ENCODE measurements around the gene TSPYL1. TPM values are rescaled to one million over a fixed set of nuclear protein-coding genes. Genes with fewer than 3 reads are reported as not detected.
"Not testable (repeated sequence)": the region's sequence is repeated elsewhere in the genome, so short reads cannot be mapped to it uniquely, and the experiment has no call there.

The TSPYL1 gene
- 205 TPM for total RNA-seq

GRCh38 chr6:116279232-116280160 lies at the start of gene TSPYL1:
Gene TSPYL1, minus strand, starts transcription at chr6:116279930. Its CDS starts 100 bp downstream, at chr6:116279830.
- DNase-seq, result peak; percentile 89

- no peak for DNase-seq
These were observed 49.4 kb upstream of the TSPYL1 start for GRCh38 chr6:116329156-116329555.

GRCh38 chr6:116328528-116328903 lies 48.8 kb upstream of the TSPYL1 start:
- no peak for DNase-seq

DNA sequence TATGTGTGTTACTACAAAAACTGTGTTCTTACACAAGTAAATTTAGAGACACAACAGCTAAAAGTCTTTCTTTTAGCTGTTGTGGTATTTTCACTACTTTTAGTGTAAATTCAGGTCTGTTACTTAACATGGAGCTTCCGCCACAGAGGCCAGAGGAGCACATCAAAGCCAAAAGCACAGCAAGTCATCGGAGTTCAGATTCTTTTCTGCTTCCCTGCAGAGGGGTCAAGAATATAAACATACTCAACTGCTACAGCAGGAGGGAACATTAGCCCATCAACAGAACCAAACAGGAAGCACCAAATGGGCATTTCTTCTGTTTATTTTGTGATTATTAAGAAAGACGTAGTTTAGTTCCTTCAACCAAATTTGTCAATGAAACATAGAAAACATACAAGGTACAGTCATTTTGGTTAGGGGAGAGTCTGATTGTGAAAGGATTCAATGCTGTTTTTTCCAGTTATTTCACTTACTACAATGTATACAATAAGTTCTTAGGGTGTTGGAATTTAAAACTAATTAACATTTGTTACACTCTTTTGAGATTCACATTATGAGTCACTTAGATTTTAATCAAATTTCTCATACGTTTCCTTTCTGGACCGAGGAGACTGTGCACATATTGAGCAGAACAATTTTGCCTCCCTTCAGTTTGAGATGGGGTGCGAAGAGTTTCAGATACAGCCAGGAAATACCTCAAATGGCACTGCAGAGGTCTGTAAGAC lies 48.2 kb upstream of the TSPYL1 start:
- DNase-seq, result no peak

GRCh38 chr6:116326996-116327395 lies 47.3 kb upstream of the TSPYL1 start:
- no peak for DNase-seq

GRCh38 chr6:116326181-116326671 lies 46.5 kb upstream of the TSPYL1 start:
- no peak for DNase-seq

- DNase-seq, result not testable (repeated sequence)
These were observed 46.0 kb upstream of the TSPYL1 start for GRCh38 chr6:116325634-116326132.

GRCh38 chr6:116323863-116324262 lies 44.1 kb upstream of the TSPYL1 start:
- no peak for DNase-seq

DNA sequence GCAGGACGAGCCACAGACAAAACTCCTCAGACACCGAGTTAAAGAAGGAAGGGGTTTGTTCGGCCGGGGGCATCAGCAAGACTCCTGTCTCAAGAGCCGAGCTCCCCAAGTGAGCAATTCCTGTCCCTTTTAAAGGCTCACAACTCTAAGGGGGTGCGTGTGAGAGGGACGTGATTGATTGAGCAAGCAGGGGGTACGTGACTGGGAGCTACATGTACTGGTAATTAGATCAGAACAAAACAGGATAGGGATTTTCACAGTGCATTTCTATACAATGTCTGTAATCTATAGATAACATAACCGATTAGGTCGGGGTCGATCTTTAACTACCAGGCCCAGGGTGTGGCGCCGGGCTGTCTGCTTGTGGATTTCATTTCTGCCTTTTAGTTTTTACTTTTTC lies 42.2 kb upstream of the TSPYL1 start:
- DNase-seq, result not testable (repeated sequence)

DNA sequence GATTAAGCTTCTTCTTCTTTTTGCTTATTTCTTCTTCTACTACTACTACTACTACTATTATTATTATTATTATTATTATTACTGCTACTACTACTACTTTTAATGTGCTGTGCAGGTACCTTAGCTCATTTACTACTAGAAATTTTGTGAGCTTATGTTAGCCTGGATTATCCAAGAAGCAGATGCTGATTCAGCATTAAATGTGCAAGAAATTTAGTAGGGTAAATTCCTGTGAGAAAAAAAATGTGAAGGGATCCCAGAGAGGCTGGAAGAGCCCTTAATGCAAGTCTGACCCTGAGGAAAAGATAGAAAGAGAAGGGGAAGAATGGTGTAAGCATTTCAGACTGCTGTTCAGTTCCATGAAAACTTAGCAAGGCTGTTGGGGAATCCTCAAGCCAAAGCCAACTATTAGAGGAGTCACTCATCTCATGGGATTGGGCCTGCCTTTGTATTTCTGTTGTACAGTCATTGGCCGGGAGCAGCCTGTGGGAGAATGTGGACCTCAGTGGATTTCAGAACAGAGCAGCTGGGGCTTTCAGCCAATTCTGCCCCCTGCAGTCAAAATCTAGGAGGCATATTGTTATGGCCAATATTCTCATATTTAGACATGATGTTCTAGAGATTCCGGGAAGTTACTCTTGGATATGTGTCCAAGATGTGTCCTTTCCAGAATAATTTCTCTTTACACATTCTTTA lies 37.2 kb upstream of the TSPYL1 start:
- DNase-seq, result no peak

DNA sequence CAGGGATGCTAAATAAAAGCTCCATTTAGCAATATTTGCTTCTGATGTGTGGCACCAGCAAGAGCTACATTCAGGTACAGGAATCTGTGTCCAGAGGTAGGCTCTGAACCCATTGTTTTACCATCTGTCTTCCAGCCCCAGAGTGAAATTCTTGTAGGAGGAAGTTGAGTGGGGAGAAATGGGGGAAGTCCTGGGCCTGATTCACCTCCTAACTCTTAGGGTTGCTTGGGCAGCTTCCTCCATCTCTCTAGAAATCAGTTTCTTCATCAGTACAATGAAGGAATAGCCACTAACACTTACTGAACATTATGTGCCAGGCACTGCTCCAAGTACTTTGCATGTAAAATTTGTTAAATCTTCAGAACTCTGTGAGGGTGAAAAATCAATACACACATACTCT lies 35.1 kb upstream of the TSPYL1 start:
- no peak for DNase-seq

GRCh38 chr6:116314218-116314617 lies 34.5 kb upstream of the TSPYL1 start:
- DNase-seq, result no peak

DNA sequence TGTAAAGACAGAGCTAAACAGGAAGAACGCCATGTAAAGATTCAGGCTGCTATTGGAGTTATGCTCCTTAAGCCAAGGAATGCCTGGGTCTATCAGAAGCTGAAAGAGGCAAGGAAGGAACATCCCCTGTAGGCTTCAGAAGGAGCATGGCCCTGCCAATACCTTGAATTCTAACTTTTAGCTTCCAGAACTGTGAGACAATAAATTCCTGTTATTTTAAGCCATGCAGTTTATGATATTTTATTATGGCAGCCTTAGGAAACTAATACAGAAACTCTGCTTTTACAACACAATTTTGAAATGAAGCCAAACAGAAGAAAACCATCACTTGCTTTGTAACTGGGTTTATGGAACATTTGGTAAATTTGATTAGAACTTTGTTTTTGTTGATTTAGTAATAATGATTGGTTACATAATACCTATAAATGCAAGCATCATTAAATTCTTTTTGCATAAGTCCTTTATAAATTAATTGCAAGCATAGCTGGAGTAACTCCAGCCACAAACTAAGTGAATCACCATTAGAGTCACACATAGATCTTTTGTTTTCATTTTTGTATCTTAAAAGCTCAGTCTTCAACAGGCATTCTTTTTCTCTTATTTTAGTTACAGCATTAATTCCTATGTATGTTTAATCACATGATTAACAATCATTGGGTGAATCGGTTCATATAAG lies 33.5 kb upstream of the TSPYL1 start:
- DNase-seq, result no peak

- DNase-seq, result no peak
These were observed 29.9 kb upstream of the TSPYL1 start for GRCh38 chr6:116309657-116310056.

- DNase-seq, result no peak
These were observed 29.3 kb upstream of the TSPYL1 start for GRCh38 chr6:116309001-116309400.

- no peak for DNase-seq
These were observed 27.9 kb upstream of the TSPYL1 start for GRCh38 chr6:116307633-116308032.

DNA sequence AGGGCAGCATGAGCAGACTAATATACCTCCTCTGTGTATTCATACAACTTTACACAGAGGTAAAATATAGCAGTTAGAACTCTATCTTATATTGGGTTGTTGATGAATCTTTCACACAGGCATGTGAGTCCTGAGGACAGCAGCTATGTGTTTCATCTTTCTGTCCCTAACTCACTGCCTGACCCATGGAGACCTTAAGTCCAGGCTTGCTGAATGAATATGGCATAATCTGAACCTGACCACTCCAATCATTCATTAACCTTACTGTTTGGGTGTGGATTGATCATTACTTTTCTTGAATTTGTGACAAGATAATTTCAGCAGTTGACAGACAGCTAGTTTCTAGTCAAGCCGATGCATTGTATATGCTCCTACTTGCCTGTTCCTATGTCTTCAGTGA lies 27.3 kb upstream of the TSPYL1 start:
- DNase-seq, result no peak

GRCh38 chr6:116304538-116305097 lies 24.9 kb upstream of the TSPYL1 start:
- no peak for DNase-seq

- DNase-seq, result no peak
These were observed 21.4 kb upstream of the TSPYL1 start for GRCh38 chr6:116301104-116301503.

DNA sequence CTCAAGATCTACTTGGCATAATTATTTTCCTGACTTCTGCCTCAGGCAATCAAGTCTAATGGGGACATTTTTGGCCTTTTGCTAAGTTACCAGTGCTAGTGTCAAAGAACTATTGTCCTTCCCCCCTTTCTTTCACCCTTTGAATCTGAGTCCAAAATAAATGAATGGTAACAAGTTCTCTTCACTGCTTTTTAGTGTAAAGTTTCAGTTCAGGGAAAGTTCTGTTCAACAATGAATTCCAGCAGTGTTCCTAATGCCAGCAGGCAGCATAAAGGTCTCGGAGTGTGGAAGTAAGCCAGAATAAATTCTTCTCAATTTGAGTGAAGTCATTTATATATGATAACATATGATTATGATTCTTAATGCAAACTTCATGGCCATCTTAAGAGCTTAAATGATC lies 20.8 kb upstream of the TSPYL1 start:
- DNase-seq, result no peak

GRCh38 chr6:116298973-116299372 lies 19.2 kb upstream of the TSPYL1 start:
- no peak for DNase-seq

- DNase-seq, result no peak
These were observed 18.5 kb upstream of the TSPYL1 start for GRCh38 chr6:116298273-116298672.

All from occipital lobe (tissue), 2 donors.